GM12892 (cell line): ENCODE data around the gene BRSK1.

Source experiments
- POLR2A ChIP-seq: IDR thresholded peaks from 2 replicates; pipeline ENCODE4 v1.6.1; 2011; ENCODE audit warnings: low read depth, low read length, control low read depth
- POLR2AphosphoS5 ChIP-seq: IDR thresholded peaks from 2 replicates; pipeline ENCODE4 v1.6.1; 2011; ENCODE audit warnings: low read depth, low read length, control low read depth
- TAF1 ChIP-seq: IDR thresholded peaks from 2 replicates; pipeline ENCODE4 v1.6.1; 2011; ENCODE audit warnings: low read depth, mild to moderate bottlenecking, control low read depth, low read length, borderline replicate concordance

DNA sequence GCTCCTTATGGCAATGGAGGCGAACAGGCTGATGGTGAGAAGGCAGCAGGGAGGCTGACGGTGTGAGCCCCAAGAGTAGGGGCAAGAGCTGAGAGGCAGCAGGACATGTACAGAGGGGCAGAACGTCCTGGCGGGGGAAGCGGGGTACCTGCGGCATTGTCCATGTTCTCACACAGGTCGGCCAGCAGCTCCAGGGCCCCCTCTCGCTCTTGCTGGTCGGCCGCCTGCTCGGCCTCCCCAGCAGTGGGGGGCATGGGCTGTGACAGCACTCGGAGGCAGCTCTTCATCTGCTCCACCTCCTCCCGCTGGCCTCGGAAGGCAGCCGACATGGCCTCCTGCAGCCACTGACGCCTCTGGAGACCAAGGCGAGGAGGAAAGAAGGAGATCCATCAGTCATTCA lies 6.3 kb upstream of the BRSK1 start:
- TF ChIP-seq POLR2A (no peak), POLR2AphosphoS5 (no peak), TAF1 (no peak)
